GM21529 (cell line): ENCODE results near the gene TMEM185B.
A peak's percentile ranks its signal among the peaks of the same experiment; 100 is the strongest.
"Not testable (repeated sequence)": the region's sequence is repeated elsewhere in the genome, so short reads cannot be mapped to it uniquely, and the experiment has no call there.

Source experiments
- ATAC-seq: cut with Tn5 transposase; IDR thresholded peaks from one replicate; pipeline ENCODE4 v1.9.1; 2021; ENCODE audit not compliant: unreplicated experiment

The TMEM185B gene

GRCh38 chr2:120208381-120209353 is 14.5 kb downstream of the TMEM185B start:
- no peak for ATAC-seq

- peak; percentile 45 for ATAC-seq
Measured at GRCh38 chr2:120206022-120206581, 17.1 kb downstream of the TMEM185B start.

GRCh38 chr2:120204945-120205670 is 18.1 kb downstream of the TMEM185B start:
- ATAC-seq, result no peak

GRCh38 chr2:120204417-120204816 is 18.8 kb downstream of the TMEM185B start:
- ATAC-seq, result no peak

GRCh38 chr2:120204022-120204405 is 19.2 kb downstream of the TMEM185B start:
- no peak for ATAC-seq

- no peak for ATAC-seq
Measured at GRCh38 chr2:120203251-120204021, 19.8 kb downstream of the TMEM185B start.

GRCh38 chr2:120199817-120200459 is 23.3 kb downstream of the TMEM185B start:
- not testable (repeated sequence) for ATAC-seq

GRCh38 chr2:120195553-120195952 is 27.6 kb downstream of the TMEM185B start:
- ATAC-seq, result no peak

- no peak for ATAC-seq
Measured at GRCh38 chr2:120192280-120192679, 30.9 kb downstream of the TMEM185B start.

- ATAC-seq, result no peak
Measured at GRCh38 chr2:120189189-120189588, 34.0 kb downstream of the TMEM185B start.

GRCh38 chr2:120182019-120182560 is 41.1 kb downstream of the TMEM185B start:
- no peak for ATAC-seq

- ATAC-seq, result no peak
Measured at GRCh38 chr2:120180066-120180465, 43.1 kb downstream of the TMEM185B start.

GRCh38 chr2:120179396-120179795 is 43.8 kb downstream of the TMEM185B start:
- ATAC-seq, result no peak

- no peak for ATAC-seq
Measured at GRCh38 chr2:120177973-120178372, 45.2 kb downstream of the TMEM185B start.

GRCh38 chr2:120177001-120177621 is 46.1 kb downstream of the TMEM185B start:
- peak; percentile 97 for ATAC-seq

GRCh38 chr2:120176526-120176925 is 46.7 kb downstream of the TMEM185B start:
- ATAC-seq, result no peak

- no peak for ATAC-seq
Measured at GRCh38 chr2:120174963-120175581, 48.1 kb downstream of the TMEM185B start.
